Thyroid gland (tissue), 4 donors: ENCODE data around the gene PCCA.

Experiments
- CTCF ChIP-seq, 6 experiments: fragments of 200-600 bp in 3 of 6; fragments of 450-650 bp in 3 of 6; sonication (generic) in 3 of 6; IDR thresholded peaks; one replicate each; pipeline ENCODE4 v1.5.1; 2016 to 2019; ENCODE audit warnings: antibody characterized with exemption in 6 of 6, mild to moderate bottlenecking in 2 of 6, inconsistent platforms in 1 of 6, moderate library complexity in 1 of 6
- POLR2A ChIP-seq, 2 donors: fragments of 450-650 bp; IDR thresholded peaks; one replicate each; pipeline ENCODE4 v1.6.1; 2017; ENCODE audit warnings: antibody characterized with exemption in 2 of 2, mild to moderate bottlenecking in 2 of 2, moderate library complexity in 1 of 2

DNA sequence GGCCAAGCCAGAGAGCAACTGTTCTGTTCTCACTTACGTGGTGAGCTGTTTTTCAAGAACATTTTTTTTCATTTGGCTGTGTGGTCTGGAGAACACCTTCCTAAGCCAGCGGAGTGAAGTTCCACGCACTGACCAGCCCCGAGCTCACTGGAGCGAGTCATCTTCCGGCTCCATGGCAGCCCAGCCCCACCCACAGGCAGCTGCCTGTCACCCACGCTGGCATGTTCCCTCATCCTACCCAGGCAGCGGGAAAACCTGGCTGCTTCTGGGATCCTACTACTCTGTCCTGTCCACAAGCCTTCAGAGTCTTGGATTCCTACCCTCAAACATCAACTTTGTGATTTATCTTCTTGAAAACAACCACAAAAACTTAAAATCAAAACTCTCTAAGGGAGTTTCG is 423.5 kb downstream of the PCCA start:
- TF ChIP-seq CTCF (IDR thresholded peaks at IDR 0.05), result no peak
- TF ChIP-seq POLR2A (IDR thresholded peaks at IDR 0.05), result no peak
